Hippocampal formation (tissue), 2 donors: ENCODE data around the gene PSME1.

Source experiments
- DNase-seq, 2 donors: peaks; one replicate each; lab custom pipeline; 2025; lab: John Stamatoyannopoulos, UW

The PSME1 gene

GRCh38 chr14:24146978-24147760 is 11.2 kb downstream of the PSME1 start, which contains the start of gene RNF31:
Gene RNF31 (plus strand): TSS chr14:24147498. CDS start chr14:24147699, 201 bp downstream.
- DNase-seq: peak; percentile 96 to 99

DNA sequence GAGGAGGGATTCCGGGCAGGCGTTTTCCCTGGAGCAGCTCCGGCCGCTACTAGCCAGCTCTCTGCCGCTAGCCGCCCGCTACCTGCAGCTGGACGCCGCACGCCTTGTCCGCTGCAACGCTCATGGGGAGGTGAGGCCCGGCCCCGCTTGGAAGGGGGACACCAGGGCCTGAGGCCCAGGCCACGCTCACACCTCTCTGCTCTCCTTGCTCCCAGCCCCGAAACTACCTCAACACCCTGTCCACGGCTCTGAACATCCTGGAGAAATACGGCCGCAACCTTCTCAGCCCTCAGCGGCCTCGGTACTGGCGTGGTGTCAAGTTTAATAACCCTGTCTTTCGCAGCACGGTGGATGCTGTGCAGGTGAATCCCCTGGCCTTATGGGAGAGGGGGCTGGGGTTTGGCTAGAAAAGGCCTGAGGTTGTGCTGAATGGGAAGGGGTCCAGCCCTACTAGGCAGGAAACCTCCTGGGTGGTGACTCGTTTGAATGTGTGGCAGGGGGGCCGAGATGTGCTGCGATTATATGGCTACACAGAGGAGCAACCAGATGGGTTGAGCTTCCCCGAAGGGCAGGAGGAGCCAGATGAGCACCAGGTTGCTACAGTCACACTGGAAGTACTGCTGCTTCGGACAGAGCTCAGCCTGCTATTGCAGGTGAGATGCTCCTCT is 11.9 kb downstream of the PSME1 start:
- no peak for DNase-seq

DNA sequence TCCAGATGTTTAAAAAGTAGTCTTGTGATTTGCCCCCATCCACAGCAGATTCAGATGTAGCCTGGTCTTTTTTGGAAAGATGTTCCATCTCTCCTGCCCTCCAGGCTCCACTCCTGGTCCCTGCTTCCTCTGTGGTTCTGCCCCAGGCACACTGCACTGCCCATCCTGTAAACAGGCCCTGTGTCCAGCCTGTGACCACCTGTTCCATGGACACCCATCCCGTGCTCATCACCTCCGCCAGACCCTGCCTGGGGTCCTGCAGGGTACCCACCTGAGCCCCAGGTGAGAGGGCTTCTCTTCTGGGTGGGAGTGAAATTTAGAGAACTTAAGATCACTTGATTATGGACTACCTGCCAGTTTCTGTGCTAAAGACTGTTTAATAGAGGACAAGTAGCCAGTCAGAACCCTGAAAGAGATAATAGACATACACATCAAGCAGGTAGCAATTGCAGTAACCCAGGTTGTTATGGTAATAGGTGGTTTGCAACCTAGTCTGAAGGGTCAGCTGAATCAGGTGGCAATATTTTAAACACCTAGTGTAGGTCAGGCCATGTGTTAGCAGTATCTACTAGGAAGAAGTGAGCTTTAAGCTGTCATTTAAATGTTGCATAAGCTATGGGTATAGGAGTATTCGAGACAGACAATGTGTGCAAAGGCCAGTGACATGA is 13.4 kb downstream of the PSME1 start:
- DNase-seq: no peak

GRCh38 chr14:24150061-24150460 is 14.1 kb downstream of the PSME1 start:
- no peak for DNase-seq

DNA sequence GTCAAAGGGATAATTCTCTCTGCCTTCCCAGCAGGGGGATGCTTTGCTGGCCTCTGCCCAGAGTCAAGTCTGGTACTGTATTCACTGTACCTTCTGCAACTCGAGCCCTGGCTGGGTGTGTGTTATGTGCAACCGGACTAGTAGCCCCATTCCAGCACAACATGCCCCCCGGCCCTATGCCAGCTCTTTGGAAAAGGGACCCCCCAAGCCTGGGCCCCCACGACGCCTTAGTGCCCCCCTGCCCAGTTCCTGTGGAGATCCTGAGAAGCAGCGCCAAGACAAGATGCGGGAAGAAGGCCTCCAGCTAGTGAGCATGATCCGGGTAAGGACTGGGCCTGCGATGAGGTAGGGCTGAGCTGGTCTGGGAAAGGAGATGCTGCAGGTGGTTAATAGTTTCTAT is 14.6 kb downstream of the PSME1 start:
- DNase-seq: no peak

- no peak for DNase-seq
Observed at GRCh38 chr14:24150993-24151392, 15.0 kb downstream of the PSME1 start.

- no peak for DNase-seq
Observed at GRCh38 chr14:24151404-24152080, 15.5 kb downstream of the PSME1 start.

DNA sequence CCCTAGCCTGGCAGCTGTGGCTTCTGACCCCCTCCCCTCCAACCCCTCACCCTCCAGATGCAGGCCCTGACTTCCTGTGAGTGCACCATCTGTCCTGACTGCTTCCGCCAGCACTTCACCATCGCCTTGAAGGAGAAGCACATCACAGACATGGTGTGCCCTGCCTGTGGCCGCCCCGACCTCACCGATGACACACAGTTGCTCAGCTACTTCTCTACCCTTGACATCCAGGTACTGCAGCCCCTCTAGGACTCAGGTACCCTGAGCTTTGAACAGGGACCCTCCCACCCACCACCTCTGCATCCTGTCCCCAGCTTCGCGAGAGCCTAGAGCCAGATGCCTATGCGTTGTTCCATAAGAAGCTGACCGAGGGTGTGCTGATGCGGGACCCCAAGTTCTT is 19.1 kb downstream of the PSME1 start:
- no peak for DNase-seq

DNA sequence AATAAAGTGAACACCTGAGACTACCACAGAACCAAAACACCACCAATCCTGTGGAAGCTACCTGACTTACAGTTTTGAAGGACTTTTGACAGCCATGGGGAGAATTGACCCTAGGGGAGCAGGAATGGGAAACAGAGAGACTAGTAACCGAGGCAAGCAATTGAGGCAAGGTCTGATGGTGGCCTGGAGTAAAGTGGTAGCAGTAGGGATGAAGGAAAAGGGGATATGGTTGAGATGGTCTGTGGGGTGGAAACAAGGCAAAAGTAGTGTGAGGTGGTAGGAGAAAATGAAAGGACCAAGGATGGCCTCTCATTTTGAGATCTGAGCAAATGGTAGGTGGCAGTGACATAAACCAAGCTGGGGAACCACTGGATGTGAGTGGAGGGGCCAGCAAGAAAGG is 20.8 kb downstream of the PSME1 start:
- DNase-seq: no peak

DNA sequence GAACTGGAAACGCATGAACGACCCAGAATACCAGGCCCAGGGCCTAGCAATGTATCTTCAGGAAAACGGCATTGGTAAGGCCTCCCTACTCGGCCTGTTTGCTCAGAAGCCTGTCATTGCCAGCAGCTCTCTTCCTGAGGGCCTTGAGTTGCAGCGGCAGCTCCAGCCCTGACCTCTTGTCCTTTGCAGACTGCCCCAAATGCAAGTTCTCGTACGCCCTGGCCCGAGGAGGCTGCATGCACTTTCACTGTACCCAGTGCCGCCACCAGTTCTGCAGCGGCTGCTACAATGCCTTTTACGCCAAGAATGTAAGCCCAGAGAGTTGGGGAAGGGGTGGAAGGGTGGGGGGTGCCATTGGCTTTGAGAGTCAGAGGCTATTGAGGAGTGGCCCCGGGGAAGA is 21.3 kb downstream of the PSME1 start:
- DNase-seq: no peak

DNA sequence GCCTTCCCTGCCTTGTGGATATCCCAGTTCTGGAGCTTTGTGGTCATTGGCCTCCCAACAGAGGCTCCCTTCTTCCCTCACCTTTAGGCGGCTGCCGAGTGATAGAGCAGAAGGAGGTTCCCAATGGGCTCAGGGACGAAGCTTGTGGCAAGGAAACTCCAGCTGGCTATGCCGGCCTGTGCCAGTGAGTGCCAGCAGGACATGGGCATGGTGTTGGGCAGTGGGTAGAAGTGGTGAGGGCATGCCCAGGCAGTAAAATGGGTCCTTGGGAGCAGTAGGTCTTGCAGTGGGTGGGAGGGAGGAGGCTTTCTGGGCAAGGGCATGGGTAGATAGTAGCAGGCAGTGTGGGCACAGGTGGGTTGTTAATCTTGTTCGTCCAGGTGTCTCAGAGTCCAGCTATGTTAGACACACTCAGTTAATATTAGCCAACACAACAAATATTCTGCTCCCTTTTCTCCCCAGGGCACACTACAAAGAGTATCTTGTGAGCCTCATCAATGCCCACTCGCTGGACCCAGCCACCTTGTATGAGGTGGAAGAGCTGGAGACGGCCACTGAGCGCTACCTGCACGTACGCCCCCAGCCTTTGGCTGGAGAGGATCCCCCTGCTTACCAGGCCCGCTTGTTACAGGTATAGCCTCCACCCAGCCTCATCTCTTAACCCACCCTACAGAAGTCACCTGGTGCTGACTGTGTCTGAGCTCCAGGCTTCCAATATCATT is 23.9 kb downstream of the PSME1 start:
- DNase-seq: no peak

DNA sequence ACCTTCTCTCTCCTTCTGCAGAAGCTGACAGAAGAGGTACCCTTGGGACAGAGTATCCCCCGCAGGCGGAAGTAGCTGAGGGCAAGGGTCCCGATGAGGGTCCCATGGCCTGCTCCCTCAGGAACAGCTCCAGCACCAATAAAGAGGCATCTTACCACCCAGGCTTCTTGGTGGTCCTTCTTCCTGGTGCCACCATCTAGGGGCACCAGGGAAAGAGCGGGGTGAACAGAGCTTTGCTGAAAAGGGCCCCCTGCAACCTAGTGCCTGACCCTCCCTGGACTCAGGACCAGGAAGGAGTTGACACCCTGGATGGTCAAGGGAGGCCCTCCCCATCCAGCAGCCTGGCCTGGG is 24.5 kb downstream of the PSME1 start:
- no peak for DNase-seq

DNA sequence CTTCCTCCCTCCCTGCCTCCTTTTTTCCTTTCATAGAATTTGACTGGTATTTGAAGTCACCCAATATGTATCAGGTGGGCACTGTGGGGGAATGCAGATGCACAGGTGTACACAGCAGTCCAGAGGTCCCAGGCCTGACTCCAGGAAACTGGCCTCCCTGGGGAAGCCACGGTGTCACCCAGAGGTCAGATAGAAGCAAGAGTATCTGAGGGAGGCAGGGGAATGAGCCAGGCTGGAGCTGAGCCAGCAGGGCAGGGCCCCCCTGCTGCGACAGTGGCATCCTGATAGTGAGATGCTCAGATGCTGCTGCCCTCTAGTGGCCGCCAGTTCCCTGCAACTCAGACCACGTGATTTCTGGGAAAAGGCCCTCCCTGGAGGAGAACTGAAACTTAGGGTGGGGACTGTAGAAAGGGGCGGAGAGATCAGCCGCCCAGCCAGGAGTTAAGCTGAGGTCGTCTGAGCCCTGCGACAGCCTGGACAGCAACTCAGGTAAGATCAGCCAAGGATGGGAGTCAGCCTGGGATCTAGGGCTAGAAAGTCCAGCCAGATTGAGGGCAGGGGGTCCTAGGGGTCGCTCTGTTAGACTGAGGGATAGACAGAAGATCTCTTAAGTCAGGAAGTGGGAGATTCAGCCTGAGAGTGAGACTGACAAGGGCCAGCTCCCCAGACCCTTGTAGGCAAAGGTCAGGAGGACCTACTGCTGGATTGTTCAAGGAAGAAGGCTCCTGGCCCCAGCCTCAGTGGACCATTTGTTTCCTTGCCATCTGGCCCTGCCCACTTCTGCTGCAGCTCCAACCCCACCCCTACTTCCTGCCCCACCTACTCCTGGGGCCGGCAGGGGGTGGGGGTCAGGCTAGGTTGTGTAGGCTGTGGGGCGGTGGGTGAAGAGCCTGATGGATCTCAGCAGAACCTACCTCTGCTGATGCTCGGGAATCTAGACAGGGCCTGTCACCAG is 25.1 kb downstream of the PSME1 start, which contains the start of gene IRF9:
TSS of gene IRF9 (plus strand) at position 416 of the 955 bp plus-strand sequence. CDS start 880 bp downstream, outside the sequence.
- DNase-seq: peak; percentile 93 to 94

DNA sequence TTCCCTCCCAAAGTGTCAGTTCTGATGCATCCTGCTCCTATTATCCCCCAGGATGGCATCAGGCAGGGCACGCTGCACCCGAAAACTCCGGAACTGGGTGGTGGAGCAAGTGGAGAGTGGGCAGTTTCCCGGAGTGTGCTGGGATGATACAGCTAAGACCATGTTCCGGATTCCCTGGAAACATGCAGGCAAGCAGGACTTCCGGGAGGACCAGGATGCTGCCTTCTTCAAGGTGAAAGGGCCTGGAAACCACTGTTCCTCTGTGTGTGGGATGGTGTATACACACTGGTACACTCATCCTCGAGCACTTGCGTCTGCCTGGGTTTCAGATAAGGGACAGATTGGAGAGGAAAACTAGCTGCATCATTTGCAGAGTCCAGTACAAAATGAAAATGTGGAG is 26.1 kb downstream of the PSME1 start:
- no peak for DNase-seq

- no peak for DNase-seq
Observed at GRCh38 chr14:24164518-24164991, 28.6 kb downstream of the PSME1 start.

- DNase-seq: no peak
Observed at GRCh38 chr14:24165785-24166184, 29.8 kb downstream of the PSME1 start.

DNA sequence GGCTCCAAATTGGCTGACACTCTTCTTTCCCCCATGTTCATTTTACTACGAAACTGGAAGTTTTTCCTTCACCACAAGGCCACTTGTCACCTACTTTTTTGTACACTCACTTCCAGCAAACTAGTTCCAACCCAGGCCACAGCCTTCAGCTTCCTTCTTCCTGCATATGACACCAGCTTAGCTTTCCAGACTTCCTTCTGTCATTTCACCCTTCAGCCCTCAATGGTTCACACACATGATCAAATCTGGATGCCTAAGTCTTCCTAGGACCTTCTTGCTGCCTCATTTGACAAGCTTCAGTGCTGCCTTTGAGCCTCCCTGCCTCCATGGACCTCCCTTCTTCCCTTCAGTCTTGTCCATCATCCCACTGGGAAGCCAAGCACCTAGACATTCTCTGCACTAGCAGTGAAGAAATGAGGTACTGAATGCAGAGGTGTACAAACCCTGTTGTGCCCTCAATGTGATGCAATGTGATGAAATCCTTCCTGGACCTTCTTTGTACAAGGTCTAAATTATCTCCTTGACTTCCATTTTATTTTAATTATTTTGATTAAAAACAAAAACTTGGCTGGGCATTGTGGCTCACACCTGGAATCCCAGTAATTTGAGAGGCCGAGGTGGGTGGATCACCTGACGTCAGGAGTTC is 31.6 kb downstream of the PSME1 start:
- DNase-seq: no peak

GRCh38 chr14:24171422-24172260 is 35.6 kb downstream of the PSME1 start, which contains the start of gene REC8:
Gene REC8 (plus strand): TSS chr14:24172080. CDS start chr14:24172553, 473 bp downstream.
- peak; percentile 90 to 92 for DNase-seq
